HG02610 (cell line): ENCODE results near the gene WFDC1.

ENCODE experiments used
- ATAC-seq: cut with Tn5 transposase; IDR thresholded peaks from one replicate; pipeline ENCODE4 v1.9.1; 2021; ENCODE audit warnings: mild to moderate bottlenecking, moderate library complexity; ENCODE audit not compliant: unreplicated experiment

Gene WFDC1

GRCh38 chr16:84271866-84272265 is 22.8 kb upstream of the WFDC1 start:
- ATAC-seq = no peak

DNA sequence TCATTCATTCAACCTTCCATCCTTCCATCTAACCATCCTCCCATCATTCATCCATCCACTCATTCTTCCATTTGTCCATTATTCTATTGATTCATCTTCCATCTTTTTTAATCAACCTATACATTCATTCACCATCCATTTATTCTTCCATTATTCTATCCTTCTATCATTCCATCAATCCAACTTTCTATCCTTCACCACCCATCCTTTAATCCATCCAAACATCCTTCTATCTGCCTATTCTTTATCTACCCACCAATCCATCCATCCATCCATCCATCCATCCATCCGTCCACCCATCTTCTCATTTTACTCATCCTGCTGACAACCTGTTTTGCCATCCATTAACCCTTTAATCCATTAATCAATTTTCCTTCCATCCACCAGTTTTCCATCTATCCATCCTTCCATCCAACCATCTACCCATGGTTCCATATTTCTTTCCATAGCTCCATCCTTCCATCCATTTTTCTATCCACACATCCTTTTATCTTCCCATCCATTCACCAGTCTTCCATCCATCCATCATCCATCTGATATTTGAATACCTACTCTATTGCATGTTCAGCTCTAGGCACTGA is 21.8 kb upstream of the WFDC1 start:
- ATAC-seq = no peak

DNA sequence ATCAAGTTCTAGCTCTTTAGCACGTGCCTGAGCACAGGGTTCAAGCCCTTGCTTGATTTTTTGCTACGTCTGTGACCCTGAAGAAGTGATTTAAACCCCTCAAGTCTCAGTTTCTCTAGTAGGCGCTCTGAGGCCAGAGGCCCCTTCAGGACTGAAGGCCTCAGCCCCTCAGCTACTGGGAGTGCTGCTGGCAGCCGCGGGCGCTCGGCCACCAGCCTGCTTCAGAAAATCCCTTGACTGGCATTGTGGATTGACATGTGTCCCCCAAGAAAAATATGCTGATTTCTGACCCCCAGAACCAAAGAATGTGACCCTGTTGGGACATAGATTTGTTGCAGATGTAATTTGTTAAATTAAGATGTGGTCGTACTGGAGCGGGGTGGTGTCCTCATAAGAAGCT is 20.2 kb upstream of the WFDC1 start:
- no peak for ATAC-seq

DNA sequence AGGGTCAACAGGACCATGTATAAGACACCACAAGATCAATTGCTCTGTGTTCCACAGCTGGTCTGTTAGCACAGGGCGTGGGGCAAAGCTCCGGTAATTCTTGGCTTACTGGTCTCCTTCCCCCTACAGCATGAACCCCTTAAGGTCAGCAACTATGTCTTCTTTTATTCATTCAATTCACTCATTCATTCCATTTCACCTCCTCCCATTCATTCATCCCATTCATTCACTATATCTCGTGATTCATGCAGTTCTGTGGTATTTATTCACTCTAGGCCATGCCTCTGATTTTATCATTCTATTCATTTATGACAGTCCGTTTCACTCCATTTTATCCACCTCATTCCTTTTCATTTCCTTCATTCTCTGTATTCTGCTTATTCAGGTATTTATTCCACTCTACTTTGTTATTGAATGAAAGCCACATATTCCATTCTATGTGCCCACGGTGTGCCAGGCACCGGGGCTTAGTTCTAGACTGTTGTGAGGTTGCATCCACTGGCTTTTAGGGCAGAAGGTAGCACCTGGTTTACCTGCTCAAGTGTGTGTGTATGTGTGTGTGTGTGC is 19.0 kb upstream of the WFDC1 start:
- ATAC-seq = no peak

GRCh38 chr16:84277244-84277823 is 17.3 kb upstream of the WFDC1 start:
- no peak for ATAC-seq

GRCh38 chr16:84278333-84278732 is 16.3 kb upstream of the WFDC1 start:
- no peak for ATAC-seq

DNA sequence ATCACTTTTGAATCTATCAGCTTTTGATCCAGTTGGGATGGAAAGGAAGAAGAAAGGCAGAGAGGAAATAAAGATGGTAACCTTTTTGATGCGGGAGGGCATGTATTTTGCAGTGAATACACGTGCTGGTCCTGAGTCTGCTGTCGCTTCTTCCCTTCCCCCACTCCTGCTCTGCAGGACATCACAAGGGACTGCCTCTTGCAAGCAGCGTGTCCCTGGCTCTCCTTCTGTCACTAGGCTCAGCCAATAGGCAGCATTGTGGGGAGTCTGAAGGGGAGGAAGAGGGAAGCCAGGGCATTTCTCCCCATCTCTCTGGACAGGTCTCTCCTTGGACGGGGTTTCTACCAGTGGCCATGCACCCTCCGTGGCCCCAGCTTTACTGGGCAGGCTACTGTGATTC is 15.7 kb upstream of the WFDC1 start:
- no peak for ATAC-seq

GRCh38 chr16:84279881-84280280 is 14.8 kb upstream of the WFDC1 start:
- no peak for ATAC-seq

DNA sequence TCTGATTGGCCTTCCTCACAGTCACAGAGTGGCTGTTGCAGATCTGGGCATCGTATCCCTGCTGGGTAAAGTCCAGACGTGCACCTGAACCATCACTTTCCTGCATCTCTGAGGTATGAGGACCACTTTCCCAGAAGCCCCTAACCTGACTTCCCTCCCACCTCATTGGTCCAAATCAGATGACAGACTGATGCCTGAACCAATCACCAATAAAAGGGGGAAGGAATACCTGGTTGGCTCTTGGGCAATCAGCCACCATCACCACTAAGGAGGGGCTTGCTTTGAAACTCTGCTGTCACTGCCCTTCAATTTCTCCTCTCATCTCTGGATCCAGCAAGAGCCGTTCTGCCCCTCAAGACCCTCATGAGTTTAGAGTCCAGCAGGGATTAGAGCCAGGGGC is 13.6 kb upstream of the WFDC1 start:
- no peak for ATAC-seq

DNA sequence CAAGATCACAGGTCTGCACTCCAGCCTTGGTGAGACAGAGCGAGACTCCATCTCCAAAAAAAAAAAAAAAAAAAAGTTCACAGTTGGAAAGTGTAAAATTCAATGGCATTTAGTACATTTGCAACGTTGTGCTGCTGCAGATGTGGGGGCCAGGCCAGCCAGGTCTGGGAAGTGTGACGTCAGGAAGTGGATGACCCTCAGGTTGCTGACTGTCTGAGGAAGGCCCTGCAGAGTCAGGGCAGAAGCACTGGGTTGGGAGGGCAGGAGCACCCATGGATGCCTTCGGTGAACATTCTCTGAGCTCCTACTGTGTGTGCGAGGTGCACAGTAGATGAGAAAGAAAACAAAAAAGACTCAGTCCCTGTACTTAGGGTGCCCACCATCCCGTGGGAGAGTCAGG is 12.1 kb upstream of the WFDC1 start:
- no peak for ATAC-seq

GRCh38 chr16:84283314-84284153 is 11.1 kb upstream of the WFDC1 start:
- no peak for ATAC-seq

DNA sequence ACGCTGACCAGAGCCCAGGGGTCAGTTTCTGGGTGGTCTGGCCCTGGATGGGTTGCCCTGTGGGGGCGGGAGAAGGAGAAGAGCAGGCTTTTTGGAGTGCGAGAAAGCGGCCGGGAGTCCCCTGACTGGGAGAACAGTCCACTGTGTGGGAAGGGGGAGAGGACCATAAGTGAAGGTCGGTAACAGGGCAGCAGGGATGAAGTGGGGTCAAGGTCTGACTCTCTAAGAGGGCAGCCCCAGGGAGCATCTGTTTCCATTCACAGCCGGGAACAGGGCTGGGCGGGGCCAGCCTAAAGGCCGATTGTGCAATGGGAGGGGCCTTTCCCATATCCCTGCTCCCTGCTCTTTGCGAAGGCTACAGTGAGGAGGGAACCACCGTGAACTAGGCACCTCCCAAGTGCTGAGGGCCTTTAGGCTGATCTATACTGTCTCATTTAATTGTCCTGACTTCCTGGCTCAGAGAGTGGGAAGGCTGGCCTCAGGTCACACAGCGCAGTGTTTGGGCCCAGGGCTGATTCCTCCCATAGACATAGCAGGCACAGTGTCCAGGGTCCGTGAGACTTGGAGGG is 10.4 kb upstream of the WFDC1 start:
- no peak for ATAC-seq

DNA sequence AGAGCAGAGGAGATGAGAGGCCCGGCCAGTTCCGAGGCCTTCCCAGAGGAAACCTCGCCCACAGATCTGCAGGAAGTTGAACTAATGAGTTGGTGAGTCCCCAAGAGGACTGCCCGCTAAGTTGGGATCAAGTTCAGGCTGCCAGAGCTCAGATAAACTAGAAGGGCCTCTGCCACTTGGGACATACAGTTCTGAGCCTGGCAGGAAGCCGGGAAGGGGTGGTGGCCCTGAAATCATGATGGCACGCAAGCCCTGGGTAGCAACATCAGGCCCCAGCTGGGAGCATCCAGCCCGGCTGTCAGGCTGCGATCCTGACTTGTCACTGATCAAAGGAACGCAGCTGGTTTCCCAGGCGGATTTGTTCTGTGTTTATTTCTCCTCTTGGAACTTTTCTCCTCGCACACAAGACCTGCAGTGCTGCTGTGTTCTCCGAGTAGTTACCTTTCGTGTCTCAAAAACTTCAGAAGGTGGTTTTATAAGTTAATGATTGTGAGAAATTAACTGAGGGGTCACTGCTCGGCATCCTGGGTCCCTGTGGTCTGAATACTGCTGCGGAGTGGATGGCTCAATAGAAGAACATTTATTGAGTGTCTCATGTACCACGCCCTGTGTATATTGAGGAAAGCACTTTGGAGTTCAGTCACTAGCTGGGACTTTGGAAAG is 8.0 kb upstream of the WFDC1 start:
- no peak for ATAC-seq

DNA sequence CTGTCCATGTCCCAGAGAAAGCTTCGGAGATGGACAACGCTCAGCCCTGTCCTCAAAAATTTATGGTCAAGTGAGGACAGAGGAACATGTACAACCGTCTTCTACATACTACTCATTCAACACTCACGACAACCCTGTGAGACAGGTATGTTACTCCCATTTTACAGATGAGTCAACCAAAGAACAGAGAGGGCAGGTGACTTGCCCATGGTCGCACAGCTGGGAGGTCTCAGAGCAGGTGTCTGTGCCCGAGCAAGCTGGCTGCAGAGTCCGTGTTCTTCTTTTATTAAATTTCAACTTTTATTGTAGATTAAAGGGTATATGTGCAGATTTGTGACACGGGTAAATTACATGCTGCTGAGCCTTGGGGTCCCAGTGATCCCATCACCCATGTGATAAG is 5.8 kb upstream of the WFDC1 start:
- ATAC-seq = no peak

GRCh38 chr16:84291226-84291625 is 3.5 kb upstream of the WFDC1 start:
- ATAC-seq = no peak

DNA sequence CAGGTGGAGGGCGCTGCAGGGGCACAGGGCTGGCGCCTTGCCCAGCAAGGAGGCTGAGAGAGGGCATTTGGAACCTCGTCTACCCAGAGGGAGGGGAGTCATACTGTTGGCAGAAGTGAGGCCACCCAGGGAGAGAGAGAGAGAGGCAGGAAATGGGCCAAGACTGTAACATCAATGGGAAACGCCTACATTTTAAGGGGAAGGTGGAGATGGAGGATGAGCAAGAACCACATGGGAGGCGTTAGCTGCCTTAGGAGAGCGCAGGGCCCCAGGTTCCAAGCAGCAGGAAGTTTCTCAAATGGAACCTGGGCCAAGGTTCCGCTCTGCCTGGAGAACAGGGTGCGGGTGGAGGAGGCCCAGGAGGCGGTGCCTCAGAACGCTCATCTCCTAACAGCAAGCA is 2.7 kb upstream of the WFDC1 start:
- ATAC-seq = no peak

- ATAC-seq = no peak
Measured at GRCh38 chr16:84293406-84293805, 1.3 kb upstream of the WFDC1 start.

- ATAC-seq = no peak
Measured at GRCh38 chr16:84294117-84294516, 561 bp upstream of the WFDC1 start.

- no peak for ATAC-seq
Measured at GRCh38 chr16:84295203-84295860, 654 bp downstream of the WFDC1 start.

DNA sequence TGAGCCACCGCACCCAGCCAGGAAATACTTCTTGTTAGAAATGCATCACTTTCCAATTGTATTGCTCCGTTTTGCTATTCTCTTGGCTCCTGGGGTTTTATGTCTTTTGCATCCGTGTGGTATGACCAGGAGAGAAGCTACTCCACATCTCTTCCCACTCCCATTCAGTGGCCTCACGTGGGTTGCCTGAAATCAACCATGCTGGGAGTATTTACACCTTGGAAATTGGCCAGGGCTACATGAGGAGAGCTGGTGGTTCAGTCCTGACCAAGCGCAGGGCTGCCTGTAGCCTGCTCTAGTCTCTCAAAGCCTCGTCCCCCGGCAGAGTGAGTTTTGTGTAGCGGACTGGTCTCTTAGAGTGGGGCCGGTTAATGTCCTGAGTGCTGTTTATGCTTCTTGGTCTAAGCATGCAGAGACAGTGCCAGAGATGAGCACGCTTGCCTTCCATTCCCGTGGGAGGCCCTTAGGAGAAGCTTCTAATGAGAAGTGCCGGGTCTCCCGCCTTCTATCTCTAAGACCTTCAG is 3.8 kb downstream of the WFDC1 start:
- no peak for ATAC-seq
